ENCODE results near the gene ROR1. TPM values are rescaled to one million over a fixed set of nuclear protein-coding genes. Genes with fewer than 3 reads are reported as not detected.

The ROR1 gene
- total RNA-seq, 1 experiment from 2014 or later: 33.8 TPM

DNA sequence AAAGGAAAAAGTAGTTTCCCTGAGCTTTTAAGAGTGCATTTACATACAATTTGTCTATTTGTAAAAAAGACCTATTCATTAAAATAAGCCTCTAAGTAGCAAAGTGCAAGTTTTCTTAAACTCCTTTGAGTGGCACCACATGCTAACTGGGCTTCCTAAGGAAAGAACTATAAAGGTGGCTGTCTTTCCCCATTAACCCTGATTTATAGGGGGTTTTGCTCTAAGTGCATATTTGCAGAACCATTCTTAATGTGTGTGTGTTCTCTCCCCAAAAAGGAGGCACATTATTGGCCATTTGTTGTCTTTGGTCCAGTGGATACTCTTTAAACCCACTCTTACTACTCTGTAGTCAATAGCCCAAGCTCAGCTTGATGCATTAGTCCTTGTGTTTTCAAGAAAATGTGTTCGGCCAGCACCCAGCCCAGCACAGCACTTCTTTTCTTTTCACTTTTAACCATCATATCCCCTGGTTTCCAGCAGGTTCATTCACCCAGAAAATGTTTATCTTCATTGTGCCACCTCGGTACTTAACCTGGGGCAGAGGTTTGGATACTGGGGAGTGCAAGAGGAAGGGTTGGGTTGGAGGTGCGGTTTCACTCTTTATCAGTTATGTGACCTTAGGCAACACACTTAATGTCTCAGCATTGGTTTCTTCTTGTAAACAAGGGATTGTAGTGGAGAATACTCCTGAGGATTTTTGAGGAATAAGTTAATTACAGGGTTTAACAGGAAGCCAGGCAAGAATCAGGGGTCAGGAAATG, 267.7 kb downstream of the ROR1 start:
- Mint-ChIP-seq H3K4me3 (ENCODE audit: low read depth, unreplicated experiment) (no peak overlapping the region), H3K27me3 (ENCODE audit: unreplicated experiment) (no peaks in the 10 kb centered on the region), H3K36me3 (ENCODE audit: insufficient read depth, unreplicated experiment) (no peaks in the 10 kb centered on the region), H3K27ac (ENCODE audit: unreplicated experiment) (no peak overlapping the region), H3K4me1 (ENCODE audit: low read depth, unreplicated experiment) (peaks cover 46% of the 10 kb centered on the region), H3K9me3 (ENCODE audit: low read depth, unreplicated experiment) (peaks cover 2% of the 10 kb centered on the region)
- CTCF ChIA-PET: no interaction called here
- DNase-seq: no peak
- no TSS peak for BruUV-seq (replicated peaks)
- intact Hi-C loops (cut with micrococcal nuclease; ENCODE audit: unreplicated experiment): no loop called here
- TF ChIP-seq, protein P1, sequence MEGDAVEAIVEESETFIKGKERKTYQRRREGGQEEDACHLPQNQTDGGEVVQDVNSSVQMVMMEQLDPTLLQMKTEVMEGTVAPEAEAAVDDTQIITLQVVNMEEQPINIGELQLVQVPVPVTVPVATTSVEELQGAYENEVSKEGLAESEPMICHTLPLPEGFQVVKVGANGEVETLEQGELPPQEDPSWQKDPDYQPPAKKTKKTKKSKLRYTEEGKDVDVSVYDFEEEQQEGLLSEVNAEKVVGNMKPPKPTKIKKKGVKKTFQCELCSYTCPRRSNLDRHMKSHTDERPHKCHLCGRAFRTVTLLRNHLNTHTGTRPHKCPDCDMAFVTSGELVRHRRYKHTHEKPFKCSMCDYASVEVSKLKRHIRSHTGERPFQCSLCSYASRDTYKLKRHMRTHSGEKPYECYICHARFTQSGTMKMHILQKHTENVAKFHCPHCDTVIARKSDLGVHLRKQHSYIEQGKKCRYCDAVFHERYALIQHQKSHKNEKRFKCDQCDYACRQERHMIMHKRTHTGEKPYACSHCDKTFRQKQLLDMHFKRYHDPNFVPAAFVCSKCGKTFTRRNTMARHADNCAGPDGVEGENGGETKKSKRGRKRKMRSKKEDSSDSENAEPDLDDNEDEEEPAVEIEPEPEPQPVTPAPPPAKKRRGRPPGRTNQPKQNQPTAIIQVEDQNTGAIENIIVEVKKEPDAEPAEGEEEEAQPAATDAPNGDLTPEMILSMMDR (IDR thresholded peaks at IDR 0.05; ENCODE audit: unreplicated experiment): no peak

GRCh38 chr1:64042331-64043100, 268.7 kb downstream of the ROR1 start:
- BruUV-seq (replicated peaks): no TSS peak
- Mint-ChIP-seq H3K4me3 (ENCODE audit: low read depth, unreplicated experiment) (no peak overlapping the region), H3K36me3 (ENCODE audit: insufficient read depth, unreplicated experiment) (no peaks in the 10 kb centered on the region), H3K4me1 (ENCODE audit: low read depth, unreplicated experiment) (peaks cover 45% of the 10 kb centered on the region), H3K27me3 (ENCODE audit: unreplicated experiment) (no peaks in the 10 kb centered on the region), H3K27ac (ENCODE audit: unreplicated experiment) (no peak overlapping the region), H3K9me3 (ENCODE audit: low read depth, unreplicated experiment) (no peaks in the 10 kb centered on the region)
- TF ChIP-seq, protein P1 (IDR thresholded peaks at IDR 0.05; ENCODE audit: unreplicated experiment): no peak
- CTCF ChIA-PET: no interaction called here
- DNase-seq: no peak
- intact Hi-C loops (cut with micrococcal nuclease; ENCODE audit: unreplicated experiment): no loop called here

GRCh38 chr1:64043288-64043687, 269.5 kb downstream of the ROR1 start:
- peaks cover 37% of the 10 kb centered on the region for H3K4me1 Mint-ChIP-seq (ENCODE audit: low read depth, unreplicated experiment)
- TF ChIP-seq, protein P1 (IDR thresholded peaks at IDR 0.05; ENCODE audit: unreplicated experiment): no peak
- H3K36me3 Mint-ChIP-seq (ENCODE audit: insufficient read depth, unreplicated experiment): no peaks in the 10 kb centered on the region
- no TSS peak for BruUV-seq (replicated peaks)
- H3K4me3 Mint-ChIP-seq (ENCODE audit: low read depth, unreplicated experiment): no peak overlapping the region
- intact Hi-C loops (cut with micrococcal nuclease; ENCODE audit: unreplicated experiment): no loop called here
- H3K9me3 Mint-ChIP-seq (ENCODE audit: low read depth, unreplicated experiment): no peaks in the 10 kb centered on the region
- no peak overlapping the region for H3K27ac Mint-ChIP-seq (ENCODE audit: unreplicated experiment)
- H3K27me3 Mint-ChIP-seq (ENCODE audit: unreplicated experiment): no peaks in the 10 kb centered on the region
- no peak for DNase-seq
- CTCF ChIA-PET: interaction anchor here (0.5 kb wide), 1 partner anchor 396 kb away, joined by 5 read pairs; no protein-coding TSS in a partner anchor

DNA sequence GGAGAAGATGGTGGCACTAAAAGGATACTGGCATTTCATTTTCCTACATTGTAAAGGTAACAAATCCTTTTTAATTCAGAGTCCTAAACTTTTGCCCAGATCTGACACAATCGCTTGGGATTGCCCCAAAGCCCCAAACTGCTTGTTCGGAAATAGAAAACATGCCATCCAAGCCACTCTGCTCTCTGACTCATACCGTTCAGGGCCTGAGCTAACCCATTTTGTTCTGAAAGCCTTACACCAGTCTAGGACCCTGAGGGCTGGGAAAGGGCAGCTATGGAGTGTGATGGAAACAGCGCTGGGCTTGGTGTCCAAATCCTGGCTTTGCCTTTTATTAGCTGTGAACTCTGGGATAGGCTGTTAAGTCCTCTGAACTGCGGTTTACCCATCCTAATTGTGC, 270.2 kb downstream of the ROR1 start:
- DNase-seq: no peak
- Mint-ChIP-seq H3K36me3 (ENCODE audit: insufficient read depth, unreplicated experiment) (no peaks in the 10 kb centered on the region), H3K9me3 (ENCODE audit: low read depth, unreplicated experiment) (no peaks in the 10 kb centered on the region), H3K27me3 (ENCODE audit: unreplicated experiment) (no peaks in the 10 kb centered on the region), H3K4me1 (ENCODE audit: low read depth, unreplicated experiment) (peaks cover 37% of the 10 kb centered on the region), H3K4me3 (ENCODE audit: low read depth, unreplicated experiment) (no peak overlapping the region), H3K27ac (ENCODE audit: unreplicated experiment) (no peak overlapping the region)
- no TSS peak for BruUV-seq (replicated peaks)
- intact Hi-C loops (cut with micrococcal nuclease; ENCODE audit: unreplicated experiment): no loop called here
- TF ChIP-seq, protein P1 (IDR thresholded peaks at IDR 0.05; ENCODE audit: unreplicated experiment): no peak
- CTCF ChIA-PET: interaction anchor here (0.5 kb wide), 1 partner anchor 395 kb away, joined by 5 read pairs; no protein-coding TSS in a partner anchor

Measured in Calu3 (cell line).